Erythroblast (primary cell): ENCODE measurements around the gene MAMLD1.

ENCODE experiments used
- GATA1 ChIP-seq: IDR thresholded peaks from 2 replicates; pipeline ENCODE4 v1.6.1; 2011; ENCODE audit warnings: low read depth, mild to moderate bottlenecking, control low read depth, low read length, moderate library complexity
- POLR2A ChIP-seq: IDR thresholded peaks from 2 replicates; pipeline ENCODE4 v1.6.1; 2011; ENCODE audit warnings: mild to moderate bottlenecking, low read length

DNA sequence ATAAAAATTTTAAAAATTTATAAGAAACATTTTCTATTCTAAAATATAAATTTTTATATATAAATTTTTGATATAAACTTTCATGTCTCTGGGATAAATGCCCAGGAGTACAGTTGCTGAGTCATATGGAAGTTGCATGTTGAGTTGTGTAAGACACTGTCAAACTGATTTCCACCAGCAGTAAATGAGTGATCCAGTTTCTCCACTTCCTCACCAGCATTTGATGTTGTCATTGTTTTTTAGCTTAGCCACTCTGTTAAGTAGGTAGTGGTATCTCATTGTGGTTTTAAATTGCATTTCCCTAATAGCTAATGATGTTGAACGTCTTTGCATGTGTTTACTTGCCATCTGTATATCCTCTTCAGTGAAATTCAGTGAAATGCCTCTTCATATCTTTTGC lies 66.5 kb downstream of the MAMLD1 start:
- TF ChIP-seq POLR2A, result no peak
- no peak for TF ChIP-seq GATA1
